CD4-positive, alpha-beta T cell (primary cell): ENCODE results near the gene B3GAT3. TPM values are rescaled to one million over a fixed set of nuclear protein-coding genes. Genes with fewer than 3 reads are reported as not detected.
"Not testable (repeated sequence)": the region's sequence is repeated elsewhere in the genome, so short reads cannot be mapped to it uniquely, and the experiment has no call there.

Source experiments
- ATAC-seq: fragments of 200-7000 bp; cut with Tn5 transposase; one replicate; pipeline ENCODE4 v1.10.0; 2022; ENCODE audit warnings: mild to moderate bottlenecking; ENCODE audit not compliant: poor library complexity
- CTCF ChIA-PET: fragments of 350-600 bp; sonication (Branson Sonifier 250); formaldehyde crosslinking; loops from one replicate; lab custom pipeline; 2021; ENCODE audit warnings: antibody characterized with exemption, inconsistent platforms; lab: Charles Lee
- POLR2A ChIA-PET: fragments of 350-600 bp; sonication (Branson Sonifier 250); formaldehyde crosslinking; loops from one replicate; lab custom pipeline; 2021; ENCODE audit warnings: antibody characterized with exemption, inconsistent platforms; lab: Charles Lee
- DNase-seq, 14 experiments: peaks; one replicate each; pipeline ENCODE4 v3.0.0-alpha.2; 2013 to 2020; ENCODE audit warnings: mixed read lengths in 2 of 14
- H3K27ac ChIP-seq, 2 donors: one replicate each; pipeline versions ENCODE4 v1.5.1 to v1.7.0; 2013; ENCODE audit warnings: low read length in 2 of 2, low read depth in 1 of 2, mild to moderate bottlenecking in 1 of 2
- H3K27me3 ChIP-seq, 2 experiments: 1 replicate in 1 of 2; 2 replicates in 1 of 2; pipeline versions ENCODE4 v1.6.1 to v1.7.0; 2013; ENCODE audit warnings: low read length in 2 of 2, control low read depth in 1 of 2, mild to moderate bottlenecking in 1 of 2, moderate library complexity in 1 of 2; ENCODE audit not compliant: insufficient read depth in 2 of 2, control insufficient read depth in 1 of 2
- H3K36me3 ChIP-seq: one replicate; pipeline ENCODE4 v1.6.1; 2013; ENCODE audit warnings: low read length, control low read depth; ENCODE audit not compliant: insufficient read depth
- H3K4me1 ChIP-seq: one replicate; pipeline ENCODE4 v1.6.1; 2013; ENCODE audit warnings: low read length, control low read depth; ENCODE audit not compliant: insufficient read depth
- H3K4me3 ChIP-seq: one replicate; pipeline ENCODE4 v1.5.1; 2013; ENCODE audit warnings: mild to moderate bottlenecking, low read length, moderate library complexity
- H3K9me3 ChIP-seq, 2 experiments: 1 replicate in 1 of 2; 2 replicates in 1 of 2; pipeline versions ENCODE4 v1.6.1 to v1.7.0; 2013; ENCODE audit warnings: low read length in 2 of 2, mild to moderate bottlenecking in 2 of 2, control low read depth in 1 of 2, moderate library complexity in 1 of 2; ENCODE audit not compliant: control insufficient read depth in 1 of 2, insufficient read depth in 1 of 2
- H3K27ac Mint-ChIP-seq: one replicate; pipeline ENCODE4 v1.8.0; 2020; ENCODE audit warnings: mixed read lengths
- H3K27me3 Mint-ChIP-seq: one replicate; pipeline ENCODE4 v1.8.0; 2021; ENCODE audit warnings: mixed read lengths
- H3K36me3 Mint-ChIP-seq: one replicate; pipeline ENCODE4 v1.8.0; 2021; ENCODE audit warnings: low read depth, mixed read lengths
- H3K4me1 Mint-ChIP-seq: one replicate; pipeline ENCODE4 v1.8.0; 2021; ENCODE audit warnings: low read depth, mixed read lengths
- H3K4me3 Mint-ChIP-seq: one replicate; pipeline ENCODE4 v1.8.0; 2020; ENCODE audit warnings: mild to moderate bottlenecking, mixed read lengths
- H3K9me3 Mint-ChIP-seq: one replicate; pipeline ENCODE4 v1.8.0; 2020; ENCODE audit warnings: mixed read lengths
- intact Hi-C, 2 experiments: fragments of 100-400 bp; cut with DNase I in 1 of 2; cut with micrococcal nuclease in 1 of 2; formaldehyde crosslinking; loops; one replicate each; pipeline versions ENCODE4 v1.15.1 to v1.9.0; 2023 to 2025; cut with DNase I, micrococcal nuclease
- total RNA-seq, 174 experiments: library from RNA in 2 of 174; stranded (reverse) in 2 of 174; gene quantifications; one replicate each; pipeline ENCODE4 v1.2.3 and lab custom pipeline; 2021 to 2026
- TF ChIP-seq, protein P1 (sequence below): fragments of 200-600 bp; IDR thresholded peaks from one replicate; pipeline ENCODE4 v1.8.0; 2022; ENCODE audit warnings: antibody characterized with exemption, mild to moderate bottlenecking

B3GAT3 gene
- total RNA-seq, 2 experiments from 2014 or later, result 47.2 to 49.5 TPM

DNA sequence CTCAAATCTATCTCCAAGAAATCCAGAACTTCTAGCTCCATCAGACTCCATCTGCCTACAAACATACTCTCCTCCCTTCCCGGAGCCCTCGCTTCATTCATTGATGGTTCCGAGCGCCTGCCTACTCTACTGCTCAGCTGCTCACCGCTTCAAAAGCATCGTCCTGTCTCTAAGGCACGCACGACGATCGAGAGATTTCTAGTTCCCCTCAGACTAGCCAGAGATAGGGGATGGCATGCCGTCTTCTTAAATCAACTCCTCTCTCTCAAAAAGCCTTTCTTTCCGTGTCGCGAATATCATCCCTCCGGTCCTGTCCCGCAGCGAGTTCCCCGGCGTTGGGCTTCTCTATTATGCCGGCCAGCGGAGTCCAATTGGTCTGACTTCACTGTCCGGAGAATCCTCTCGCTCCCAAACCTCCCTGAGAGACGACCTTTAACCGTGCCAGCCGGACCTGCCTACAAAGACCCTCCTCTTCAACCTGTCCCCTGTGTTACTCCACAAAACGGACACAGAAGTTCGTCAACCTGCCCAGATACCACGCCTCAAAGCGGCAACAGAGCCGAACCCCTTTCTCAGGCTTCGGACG, 48.7 kb downstream of the B3GAT3 start:
- Mint-ChIP-seq H3K27me3 (no peaks in the 10 kb centered on the region), H3K9me3 (no peaks in the 10 kb centered on the region), H3K36me3 (peaks cover 89% of the 10 kb centered on the region), H3K4me1 (peaks cover 55% of the 10 kb centered on the region), H3K4me3 (peak overlapping the region; percentile 93), H3K27ac (peak overlapping the region; percentile 89)
- Histone ChIP-seq H3K27me3 (no peaks in the 10 kb centered on the region), H3K36me3 (peaks cover 61% of the 10 kb centered on the region), H3K4me1 (peaks cover 48% of the 10 kb centered on the region), H3K9me3 (no peaks in the 10 kb centered on the region), H3K4me3 (peak overlapping the region; percentile 82), H3K27ac (peak overlapping the region; percentile 76 to 83)
- TF ChIP-seq, protein P1, sequence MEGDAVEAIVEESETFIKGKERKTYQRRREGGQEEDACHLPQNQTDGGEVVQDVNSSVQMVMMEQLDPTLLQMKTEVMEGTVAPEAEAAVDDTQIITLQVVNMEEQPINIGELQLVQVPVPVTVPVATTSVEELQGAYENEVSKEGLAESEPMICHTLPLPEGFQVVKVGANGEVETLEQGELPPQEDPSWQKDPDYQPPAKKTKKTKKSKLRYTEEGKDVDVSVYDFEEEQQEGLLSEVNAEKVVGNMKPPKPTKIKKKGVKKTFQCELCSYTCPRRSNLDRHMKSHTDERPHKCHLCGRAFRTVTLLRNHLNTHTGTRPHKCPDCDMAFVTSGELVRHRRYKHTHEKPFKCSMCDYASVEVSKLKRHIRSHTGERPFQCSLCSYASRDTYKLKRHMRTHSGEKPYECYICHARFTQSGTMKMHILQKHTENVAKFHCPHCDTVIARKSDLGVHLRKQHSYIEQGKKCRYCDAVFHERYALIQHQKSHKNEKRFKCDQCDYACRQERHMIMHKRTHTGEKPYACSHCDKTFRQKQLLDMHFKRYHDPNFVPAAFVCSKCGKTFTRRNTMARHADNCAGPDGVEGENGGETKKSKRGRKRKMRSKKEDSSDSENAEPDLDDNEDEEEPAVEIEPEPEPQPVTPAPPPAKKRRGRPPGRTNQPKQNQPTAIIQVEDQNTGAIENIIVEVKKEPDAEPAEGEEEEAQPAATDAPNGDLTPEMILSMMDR, result no peak
- CTCF ChIA-PET, result interaction anchor here (1.3 to 3.0 kb wide), 7 partner anchors 12 to 214 kb away, joined by 3 to 14 read pairs (median 9); partner anchors contain the start of genes MTA2, TMEM179B and TUT1
- ATAC-seq, result no peak
- intact Hi-C loops, result loop anchor here in 1 of 2 experiments (1.0 kb wide), 1 partner anchor 22 kb away; no protein-coding TSS in a partner anchor
- peak in 4 of 14 experiments; percentile 20 to 70 (median 48) for DNase-seq
- POLR2A ChIA-PET, result interaction anchor here (0.6 to 5.8 kb wide), 42 partner anchors 12 to 1512 kb away, joined by 3 to 127 read pairs (median 6); partner anchors contain the start of genes AHNAK, B3GAT3, C11orf98 and CSKMT

DNA sequence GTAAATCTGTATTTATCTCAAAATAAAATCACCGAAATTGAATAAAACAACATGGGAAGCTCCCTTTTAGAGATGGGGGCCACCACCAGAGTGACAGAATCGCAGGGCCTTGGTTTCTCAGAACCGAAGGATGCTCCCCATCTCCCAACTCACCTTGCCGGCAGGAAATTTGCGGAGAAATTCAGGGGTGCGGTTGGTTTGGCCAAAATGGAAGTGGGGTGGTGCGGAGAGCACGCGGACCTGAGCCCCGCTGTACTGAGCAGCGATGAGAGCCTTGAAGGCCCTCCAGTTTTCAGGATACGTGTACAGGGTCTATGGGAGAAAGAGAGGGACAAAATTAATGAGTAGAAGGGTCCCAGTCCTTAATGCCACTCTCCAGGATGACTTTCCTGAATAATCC, 49.4 kb downstream of the B3GAT3 start:
- no peaks in the 10 kb centered on the region for H3K9me3 Mint-ChIP-seq
- peak overlapping the region; percentile 76 for H3K4me3 Mint-ChIP-seq
- H3K4me1 Mint-ChIP-seq, result peaks cover 56% of the 10 kb centered on the region
- Histone ChIP-seq H3K4me1 (peaks cover 49% of the 10 kb centered on the region), H3K36me3 (peaks cover 62% of the 10 kb centered on the region), H3K9me3 (no peaks in the 10 kb centered on the region), H3K27ac (peak overlapping the region in 1 of 2 donors; percentile 83), H3K4me3 (peak overlapping the region; percentile 82), H3K27me3 (no peaks in the 10 kb centered on the region)
- CTCF ChIA-PET, result interaction anchor here (1.3 to 3.0 kb wide), 5 partner anchors 12 to 148 kb away, joined by 3 to 14 read pairs (median 10); partner anchors contain the start of gene TUT1
- TF ChIP-seq, protein P1, result no peak
- intact Hi-C loops, result no loop called here
- ATAC-seq (no peak), DNase-seq (no peak)
- no peaks in the 10 kb centered on the region for H3K27me3 Mint-ChIP-seq
- POLR2A ChIA-PET, result interaction anchor here (0.6 to 5.8 kb wide), 7 partner anchors 15 to 182 kb away, joined by 3 to 127 read pairs (median 16); partner anchors contain the start of genes LBHD1, MTA2, TUT1 and UQCC3
- H3K27ac Mint-ChIP-seq, result peak overlapping the region; percentile 89
- peaks cover 85% of the 10 kb centered on the region for H3K36me3 Mint-ChIP-seq

DNA sequence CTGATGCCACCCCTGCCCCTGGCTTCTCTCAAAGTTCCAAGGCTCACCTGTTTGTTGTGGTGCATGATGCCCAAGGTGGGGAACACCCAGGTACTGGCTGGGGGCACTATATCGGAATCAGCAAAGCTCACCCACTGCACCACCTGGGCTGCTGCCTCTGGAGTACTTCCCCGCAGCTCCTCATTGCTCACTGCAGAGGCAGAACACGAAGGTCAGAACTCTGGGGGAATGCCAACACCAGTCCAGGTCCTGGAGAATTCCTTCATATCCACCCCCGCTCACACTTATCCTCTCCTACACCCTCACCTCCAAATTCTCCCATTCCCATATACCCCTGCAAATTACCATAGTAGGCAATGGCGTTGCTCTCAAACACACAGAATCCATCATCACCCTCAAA, 50.3 kb downstream of the B3GAT3 start:
- CTCF ChIA-PET, result interaction anchor here (1.3 kb wide), 1 partner anchor 20 kb away, joined by 3 read pairs; no protein-coding TSS in a partner anchor
- not testable (repeated sequence) for H3K9me3 ChIP-seq

DNA sequence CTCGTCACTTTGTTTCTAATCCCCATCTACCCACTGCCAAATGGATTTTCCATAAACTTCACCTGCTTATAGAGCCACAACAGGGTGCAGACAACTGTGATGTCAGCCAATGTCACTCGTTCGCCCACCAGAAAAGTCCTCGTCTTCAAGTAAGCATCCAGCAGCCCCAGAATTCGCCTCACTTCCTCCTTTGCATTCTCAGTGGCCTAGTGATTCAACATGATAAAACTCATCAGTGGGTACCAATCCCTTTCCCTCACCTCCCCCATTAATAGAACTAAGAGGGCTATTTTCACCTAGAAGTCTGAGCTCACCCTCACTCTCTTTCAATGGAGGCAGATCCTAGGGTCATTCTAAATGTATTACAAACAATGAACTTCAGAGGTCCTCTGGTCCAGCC, 50.9 kb downstream of the B3GAT3 start:
- H3K4me3 Mint-ChIP-seq, result peak overlapping the region; percentile 55
- peaks cover 58% of the 10 kb centered on the region for H3K4me1 ChIP-seq
- H3K9me3 ChIP-seq, ATAC-seq, H3K27ac ChIP-seq, H3K4me3 ChIP-seq, H3K9me3 Mint-ChIP-seq, H3K27me3 Mint-ChIP-seq, H3K27me3 ChIP-seq, DNase-seq, intact Hi-C loops: not testable (repeated sequence)
- CTCF ChIA-PET, result interaction anchor here (1.3 kb wide), 1 partner anchor 146 kb away, joined by 3 read pairs; no protein-coding TSS in a partner anchor
- peaks cover 63% of the 10 kb centered on the region for H3K36me3 ChIP-seq
- H3K4me1 Mint-ChIP-seq, result peaks cover 63% of the 10 kb centered on the region
- peak overlapping the region; percentile 89 for H3K27ac Mint-ChIP-seq
- H3K36me3 Mint-ChIP-seq, result peaks cover 85% of the 10 kb centered on the region
- POLR2A ChIA-PET, result interaction anchor here (0.5 to 1.3 kb wide), 2 partner anchors 8 to 94 kb away, joined by 3 to 7 read pairs; partner anchors contain the start of genes C11orf98 and CSKMT

More for the DNA sequence above, 50.3 kb downstream of the B3GAT3 start:
- H3K9me3 Mint-ChIP-seq, H3K4me3 ChIP-seq, H3K27me3 ChIP-seq, DNase-seq, POLR2A ChIA-PET, intact Hi-C loops, H3K27ac ChIP-seq, H3K27me3 Mint-ChIP-seq, ATAC-seq: not testable (repeated sequence)
- H3K27ac Mint-ChIP-seq, result peak overlapping the region; percentile 89
- Histone ChIP-seq H3K4me1 (peaks cover 58% of the 10 kb centered on the region), H3K36me3 (peaks cover 63% of the 10 kb centered on the region)
- peaks cover 85% of the 10 kb centered on the region for H3K36me3 Mint-ChIP-seq
- H3K4me3 Mint-ChIP-seq, result peak overlapping the region; percentile 55
- H3K4me1 Mint-ChIP-seq, result peaks cover 63% of the 10 kb centered on the region
